ENCODE data around the gene SYNGR3.

SYNGR3 gene

DNA sequence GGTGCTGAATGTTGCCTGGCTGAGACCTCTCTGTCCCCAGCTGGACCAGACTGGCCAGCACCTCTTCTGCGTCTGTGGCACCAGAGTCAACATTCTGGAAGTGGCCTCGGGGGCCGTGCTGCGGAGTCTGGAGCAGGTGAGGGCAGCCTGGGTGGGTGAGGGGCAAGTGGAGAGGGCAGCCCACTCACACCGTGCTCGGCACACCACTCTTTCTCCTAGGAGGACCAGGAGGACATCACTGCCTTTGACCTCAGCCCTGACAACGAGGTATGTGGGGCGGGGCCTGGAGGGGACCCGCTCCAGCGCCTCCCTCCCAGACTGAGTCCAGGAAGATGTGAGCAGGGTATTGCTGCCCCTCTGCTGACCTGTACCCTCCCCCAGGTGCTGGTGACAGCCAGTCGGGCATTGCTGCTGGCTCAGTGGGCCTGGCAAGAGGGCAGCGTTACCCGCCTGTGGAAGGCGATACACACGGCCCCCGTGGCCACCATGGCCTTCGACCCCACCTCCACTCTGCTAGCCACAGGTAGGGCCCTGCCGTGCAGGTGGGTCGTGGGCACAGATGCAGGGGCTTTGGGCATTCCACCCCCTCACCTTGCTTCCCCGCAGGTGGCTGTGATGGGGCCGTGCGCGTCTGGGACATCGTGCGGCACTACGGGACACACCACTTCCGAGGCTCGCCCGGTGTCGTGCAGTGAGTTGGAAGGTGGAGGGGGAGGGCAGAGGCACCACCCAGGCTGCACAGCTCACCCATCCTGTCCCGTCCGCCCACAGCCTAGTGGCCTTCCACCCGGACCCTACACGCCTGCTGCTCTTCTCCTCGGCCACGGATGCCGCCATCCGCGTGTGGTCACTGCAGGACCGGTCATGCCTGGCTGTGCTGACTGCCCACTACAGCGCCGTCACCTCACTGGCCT, 15.4 kb upstream of the SYNGR3 start:
- TF ChIP-seq POLR2AphosphoS5 (IDR thresholded peaks at IDR 0.05; ENCODE audit: borderline replicate concordance, low read depth, low read length), result no peak
- no peak for TF ChIP-seq EZH2 (IDR thresholded peaks at IDR 0.05)
- no peak for TF ChIP-seq FOXP2 (optimal IDR thresholded peaks at IDR 0.05; ENCODE audit: control extremely low read depth, extremely low read length, insufficient read depth)
- Histone ChIP-seq H3K27ac (no peak overlapping the region), H3K4me3 (no peak overlapping the region), H3K36me3 (ENCODE audit: insufficient read depth, low read length) (peaks cover 37% of the 10 kb centered on the region; the same call in 1 of the 2 replicates), H3K9ac (ENCODE audit: insufficient read length) (no peak overlapping the region), H3K9me3 (ENCODE audit: low read depth, low read length) (no peaks in the 10 kb centered on the region)
- DNase-seq (ENCODE audit: low read depth, low spot score), result no peak

GRCh38 chr16:1975432-1976215, 14.1 kb upstream of the SYNGR3 start:
- peaks cover 37% of the 10 kb centered on the region; the same call in 1 of the 2 replicates for H3K36me3 ChIP-seq (ENCODE audit: insufficient read depth, low read length)
- no peak overlapping the region for H3K9ac ChIP-seq (ENCODE audit: insufficient read length)
- TF ChIP-seq POLR2AphosphoS5 (IDR thresholded peaks at IDR 0.05; ENCODE audit: borderline replicate concordance, low read depth, low read length) (no peak), EZH2 (IDR thresholded peaks at IDR 0.05) (no peak), FOXP2 (optimal IDR thresholded peaks at IDR 0.05; ENCODE audit: control extremely low read depth, extremely low read length, insufficient read depth) (no peak)
- H3K27ac ChIP-seq, result no peak overlapping the region
- no peak overlapping the region for H3K4me3 ChIP-seq
- no peaks in the 10 kb centered on the region for H3K9me3 ChIP-seq (ENCODE audit: low read depth, low read length)
- DNase-seq (ENCODE audit: low read depth, low spot score), result no peak

DNA sequence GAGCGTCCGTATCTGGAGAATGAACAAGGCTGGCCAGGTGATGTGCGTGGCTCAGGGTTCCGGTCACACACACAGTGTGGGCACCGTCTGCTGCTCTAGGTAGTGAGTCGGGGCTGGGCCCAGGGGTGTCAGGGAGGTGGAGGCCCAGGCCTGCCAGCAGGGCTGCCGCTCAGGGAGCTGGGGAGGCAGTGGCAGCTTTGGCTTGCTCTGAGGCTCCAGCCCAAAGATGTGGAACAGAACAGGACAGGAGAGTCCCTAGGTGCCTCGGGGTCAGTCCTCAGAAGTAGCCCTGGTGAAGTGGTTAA, 13.6 kb upstream of the SYNGR3 start:
- TF ChIP-seq EZH2 (IDR thresholded peaks at IDR 0.05) (no peak), FOXP2 (optimal IDR thresholded peaks at IDR 0.05; ENCODE audit: control extremely low read depth, extremely low read length, insufficient read depth) (no peak), POLR2AphosphoS5 (IDR thresholded peaks at IDR 0.05; ENCODE audit: borderline replicate concordance, low read depth, low read length) (no peak)
- H3K27ac ChIP-seq, result no peak overlapping the region
- H3K9ac ChIP-seq (ENCODE audit: insufficient read length), result no peak overlapping the region
- no peak overlapping the region for H3K4me3 ChIP-seq
- DNase-seq (ENCODE audit: low read depth, low spot score), result no peak
- H3K36me3 ChIP-seq (ENCODE audit: insufficient read depth, low read length), result peaks cover 37% of the 10 kb centered on the region; the same call in 1 of the 2 replicates
- H3K9me3 ChIP-seq (ENCODE audit: low read depth, low read length), result no peaks in the 10 kb centered on the region

DNA sequence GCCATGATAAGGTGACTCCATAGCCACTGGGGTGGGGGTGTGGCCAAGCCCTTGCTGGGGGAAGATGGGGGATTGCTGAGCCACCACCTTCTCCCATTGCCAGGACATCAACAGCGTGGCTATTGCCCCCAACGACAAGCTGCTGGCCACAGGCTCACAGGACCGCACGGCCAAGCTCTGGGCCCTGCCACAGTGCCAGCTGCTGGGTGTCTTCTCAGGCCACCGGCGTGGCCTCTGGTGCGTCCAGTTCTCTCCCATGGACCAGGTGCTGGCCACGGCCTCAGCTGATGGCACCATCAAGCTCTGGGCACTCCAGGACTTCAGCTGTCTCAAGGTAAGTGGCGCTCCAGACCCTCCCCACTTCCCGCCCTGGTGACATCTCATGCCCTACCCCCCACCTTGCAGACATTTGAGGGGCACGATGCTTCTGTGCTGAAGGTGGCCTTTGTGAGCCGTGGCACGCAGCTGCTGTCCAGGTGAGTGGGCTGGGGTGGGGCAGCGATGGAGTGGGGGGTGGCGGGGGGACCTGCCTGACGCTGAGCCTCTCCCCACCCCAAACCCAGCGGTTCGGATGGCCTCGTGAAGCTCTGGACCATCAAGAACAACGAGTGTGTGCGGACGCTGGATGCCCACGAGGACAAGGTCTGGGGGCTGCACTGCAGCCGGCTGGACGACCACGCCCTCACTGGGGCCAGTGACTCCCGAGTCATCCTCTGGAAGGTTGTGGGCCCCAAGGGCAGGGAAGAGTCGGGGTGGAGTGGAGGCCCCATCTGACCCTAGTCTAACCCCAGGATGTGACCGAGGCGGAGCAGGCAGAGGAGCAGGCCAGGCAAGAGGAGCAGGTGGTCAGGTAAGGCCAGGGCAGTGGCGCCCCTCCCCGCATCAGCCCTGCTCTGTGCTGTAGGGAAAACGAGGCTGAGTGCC, 12.6 kb upstream of the SYNGR3 start:
- Histone ChIP-seq H3K36me3 (ENCODE audit: insufficient read depth, low read length) (peaks cover 37% of the 10 kb centered on the region; the same call in 1 of the 2 replicates), H3K9ac (ENCODE audit: insufficient read length) (no peak overlapping the region), H3K27ac (no peak overlapping the region), H3K4me3 (no peak overlapping the region), H3K9me3 (ENCODE audit: low read depth, low read length) (no peaks in the 10 kb centered on the region)
- no peak for DNase-seq (ENCODE audit: low read depth, low spot score)
- TF ChIP-seq EZH2 (IDR thresholded peaks at IDR 0.05), result no peak
- no peak for TF ChIP-seq POLR2AphosphoS5 (IDR thresholded peaks at IDR 0.05; ENCODE audit: borderline replicate concordance, low read depth, low read length)
- no peak for TF ChIP-seq FOXP2 (optimal IDR thresholded peaks at IDR 0.05; ENCODE audit: control extremely low read depth, extremely low read length, insufficient read depth)

DNA sequence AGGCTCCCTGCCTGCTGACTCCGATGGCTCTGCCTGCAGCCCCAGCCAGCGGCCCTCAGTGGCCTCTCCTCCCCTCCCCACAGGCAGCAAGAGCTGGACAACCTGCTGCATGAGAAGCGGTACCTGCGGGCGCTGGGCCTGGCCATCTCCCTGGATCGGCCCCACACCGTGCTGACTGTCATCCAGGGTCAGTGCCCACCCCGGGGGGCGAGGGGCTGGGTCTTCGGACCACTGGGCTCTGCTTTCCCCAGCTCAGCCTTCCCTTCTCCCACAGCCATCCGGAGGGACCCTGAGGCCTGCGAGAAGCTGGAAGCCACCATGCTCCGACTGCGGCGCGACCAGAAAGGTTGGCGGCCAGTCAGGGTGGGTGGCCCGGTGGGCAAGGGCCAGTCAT, 11.9 kb upstream of the SYNGR3 start:
- H3K9me3 ChIP-seq (ENCODE audit: low read depth, low read length), result no peaks in the 10 kb centered on the region
- H3K27ac ChIP-seq, result no peak overlapping the region
- no peak overlapping the region for H3K9ac ChIP-seq (ENCODE audit: insufficient read length)
- H3K36me3 ChIP-seq (ENCODE audit: insufficient read depth, low read length), result peaks cover 37% of the 10 kb centered on the region; the same call in 1 of the 2 replicates
- DNase-seq (ENCODE audit: low read depth, low spot score), result no peak
- no peak for TF ChIP-seq FOXP2 (optimal IDR thresholded peaks at IDR 0.05; ENCODE audit: control extremely low read depth, extremely low read length, insufficient read depth)
- no peak for TF ChIP-seq EZH2 (IDR thresholded peaks at IDR 0.05)
- no peak for TF ChIP-seq POLR2AphosphoS5 (IDR thresholded peaks at IDR 0.05; ENCODE audit: borderline replicate concordance, low read depth, low read length)
- no peak overlapping the region for H3K4me3 ChIP-seq

GRCh38 chr16:1978476-1979120, 11.2 kb upstream of the SYNGR3 start:
- H3K9me3 ChIP-seq (ENCODE audit: low read depth, low read length), result no peaks in the 10 kb centered on the region
- no peak overlapping the region for H3K9ac ChIP-seq (ENCODE audit: insufficient read length)
- H3K27ac ChIP-seq, result no peak overlapping the region
- H3K36me3 ChIP-seq (ENCODE audit: insufficient read depth, low read length), result peaks cover 37% of the 10 kb centered on the region; the same call in 1 of the 2 replicates
- TF ChIP-seq EZH2 (IDR thresholded peaks at IDR 0.05) (no peak), FOXP2 (optimal IDR thresholded peaks at IDR 0.05; ENCODE audit: control extremely low read depth, extremely low read length, insufficient read depth) (no peak), POLR2AphosphoS5 (IDR thresholded peaks at IDR 0.05; ENCODE audit: borderline replicate concordance, low read depth, low read length) (no peak)
- no peak overlapping the region for H3K4me3 ChIP-seq
- no peak for DNase-seq (ENCODE audit: low read depth, low spot score)

- Histone ChIP-seq H3K27ac (no peak overlapping the region), H3K9ac (ENCODE audit: insufficient read length) (no peak overlapping the region), H3K4me3 (no peak overlapping the region), H3K9me3 (ENCODE audit: low read depth, low read length) (no peaks in the 10 kb centered on the region), H3K36me3 (ENCODE audit: insufficient read depth, low read length) (peaks cover 34% of the 10 kb centered on the region; the same call in 1 of the 2 replicates)
- no peak for DNase-seq (ENCODE audit: low read depth, low spot score)
- no peak for TF ChIP-seq POLR2AphosphoS5 (IDR thresholded peaks at IDR 0.05; ENCODE audit: borderline replicate concordance, low read depth, low read length)
- TF ChIP-seq EZH2 (IDR thresholded peaks at IDR 0.05), result no peak
- no peak for TF ChIP-seq FOXP2 (optimal IDR thresholded peaks at IDR 0.05; ENCODE audit: control extremely low read depth, extremely low read length, insufficient read depth)
Measured at GRCh38 chr16:1979271-1980029, 10.3 kb upstream of the SYNGR3 start.
